AG09309 (cell line): ENCODE data around the gene GRID1.

ENCODE experiments used
- DNase-seq: peaks from one replicate; pipeline ENCODE4 v3.0.0-alpha.2; 2010; ENCODE audit warnings: low read depth
- H3K4me3 ChIP-seq: 2 replicates; pipeline ENCODE4 v1.5.1; 2011; ENCODE audit warnings: mild to moderate bottlenecking, low read depth, low read length, moderate library complexity; ENCODE audit not compliant: control insufficient read depth
- CTCF ChIP-seq: IDR thresholded peaks from 2 replicates; pipeline ENCODE4 v1.5.1; 2011; ENCODE audit warnings: mild to moderate bottlenecking, low read depth, low read length, inconsistent platforms; ENCODE audit not compliant: insufficient read depth, control insufficient read depth; ENCODE audit errors: missing control alignments

The GRID1 gene

GRCh38 chr10:86199041-86199440 lies 167.6 kb downstream of the GRID1 start:
- DNase-seq = no peak
- H3K4me3 ChIP-seq = no peak overlapping the region
- TF ChIP-seq CTCF = no peak

- TF ChIP-seq CTCF = no peak
- H3K4me3 ChIP-seq = no peak overlapping the region
- DNase-seq = no peak
Observed at GRCh38 chr10:86198271-86198670, 168.3 kb downstream of the GRID1 start.

GRCh38 chr10:86197166-86197790 lies 169.3 kb downstream of the GRID1 start:
- H3K4me3 ChIP-seq = no peak overlapping the region
- no peak for DNase-seq
- no peak for TF ChIP-seq CTCF

- H3K4me3 ChIP-seq = no peak overlapping the region
- DNase-seq = no peak
- TF ChIP-seq CTCF = no peak
Observed at GRCh38 chr10:86195521-86196157, 171.0 kb downstream of the GRID1 start.

GRCh38 chr10:86194684-86195083 lies 171.9 kb downstream of the GRID1 start:
- no peak for DNase-seq
- no peak for TF ChIP-seq CTCF
- no peak overlapping the region for H3K4me3 ChIP-seq

- TF ChIP-seq CTCF = no peak
- H3K4me3 ChIP-seq = no peak overlapping the region
- DNase-seq = no peak
Observed at GRCh38 chr10:86193841-86194240, 172.8 kb downstream of the GRID1 start.
